Right lobe of liver (tissue), 6 donors: ENCODE results near the gene PGS1. TPM values are rescaled to one million over a fixed set of nuclear protein-coding genes. Genes with fewer than 3 reads are reported as not detected.
A peak's percentile ranks its signal among the peaks of the same experiment; 100 is the strongest.

ENCODE experiments used
- ATAC-seq, 4 donors: fragments of 200-7000 bp; cut with Tn5 transposase; one replicate each; pipeline ENCODE4 v1.9.1; 2020; ENCODE audit warnings: mild to moderate bottlenecking in 4 of 4, moderate library complexity in 4 of 4
- DNase-seq, 3 donors: peaks; one replicate each; pipeline ENCODE4 v3.0.0-alpha.2; 2020
- H3K27ac ChIP-seq, 3 donors: fragments of 200-600 bp; one replicate each; pipeline ENCODE4 v1.8.0; 2022
- H3K27me3 ChIP-seq, 2 donors: fragments of 200-600 bp; one replicate each; pipeline ENCODE4 v1.8.0; 2022
- H3K36me3 ChIP-seq, 4 donors: fragments of 200-600 bp; sonication (generic) in 1 of 4; one replicate each; pipeline versions ENCODE4 v1.5.1 to v1.8.0; 2017 to 2022; ENCODE audit warnings: control low read depth in 1 of 4
- H3K4me1 ChIP-seq, 4 donors: fragments of 200-600 bp; sonication (generic) in 1 of 4; one replicate each; pipeline versions ENCODE4 v1.5.1 to v1.8.0; 2017 to 2022; ENCODE audit warnings: control low read depth in 1 of 4
- H3K4me3 ChIP-seq, 3 donors: fragments of 200-600 bp; one replicate each; pipeline ENCODE4 v1.8.0; 2022
- H3K9me3 ChIP-seq, 4 donors: fragments of 200-600 bp; sonication (generic) in 1 of 4; one replicate each; pipeline versions ENCODE4 v1.5.1 to v1.8.0; 2017 to 2022; ENCODE audit warnings: control low read depth in 1 of 4
- POLR2A ChIP-seq: fragments of 450-650 bp; IDR thresholded peaks from one replicate; pipeline ENCODE4 v1.6.1; 2017; ENCODE audit warnings: antibody characterized with exemption, mild to moderate bottlenecking
- WGBS: methylation state at CpG from one replicate; pipeline ENCODE4 v1.1.6; 2018; ENCODE audit warnings: low coverage, low lambda C conversion rate; ENCODE audit not compliant: insufficient coverage; ENCODE audit errors: missing lambda C conversion rate; 5-methylcytosine and 5-hydroxymethylcytosine counted together
- intact Hi-C, 2 donors: fragments of 100-400 bp; cut with DNase I; formaldehyde crosslinking; loops; one replicate each; pipeline versions ENCODE4 v1.11.2 to v1.14.1; 2022
- total RNA-seq, 6 experiments: library from RNA; depleted of rRNA in 2 of 6; stranded (reverse); fragments of >200 nt in 2 of 6; fragmentation: NEBNext Ultra II Directional in 3 of 6; extraction: Animal tissue kit (Norgen Biotek cat#: 25700) in 3 of 6; gene quantifications; one replicate each; pipeline versions ENCODE4 v1.1.0 to v1.2.4, GENCODE V29; 2016 to 2023
- TF ChIP-seq, protein P1 (sequence below), 4 donors: fragments of 200-600 bp in 3 of 4; fragments of 450-650 bp in 1 of 4; IDR thresholded peaks; one replicate each; pipeline versions ENCODE4 v1.5.1 to v1.8.0; 2016 to 2022; ENCODE audit warnings: antibody characterized with exemption in 4 of 4, mild to moderate bottlenecking in 2 of 4
- donor health status: DM: no; HTN: yes; CAD: no.
- donor health status: DM: no; HTN: no; CAD: no.
- donor health status: DM: no; HTN: no; CAD: no.
- donor health status: DM: no; HTN: yes; CAD: no.
- donor health status: DM: no; HTN: yes; CAD: no.

The PGS1 gene
- total RNA-seq, 6 experiments from 2014 or later: 8.8 to 17.5 (median 13.4) TPM

GRCh38 chr17:78408476-78409050, 30.1 kb downstream of the PGS1 start:
- no peaks in the 10 kb centered on the region for H3K9me3 ChIP-seq
- H3K4me1 ChIP-seq: peaks cover 0 to 10% (median 2%) of the 10 kb centered on the region in 4 donors
- no peak for DNase-seq
- TF ChIP-seq, protein P1, sequence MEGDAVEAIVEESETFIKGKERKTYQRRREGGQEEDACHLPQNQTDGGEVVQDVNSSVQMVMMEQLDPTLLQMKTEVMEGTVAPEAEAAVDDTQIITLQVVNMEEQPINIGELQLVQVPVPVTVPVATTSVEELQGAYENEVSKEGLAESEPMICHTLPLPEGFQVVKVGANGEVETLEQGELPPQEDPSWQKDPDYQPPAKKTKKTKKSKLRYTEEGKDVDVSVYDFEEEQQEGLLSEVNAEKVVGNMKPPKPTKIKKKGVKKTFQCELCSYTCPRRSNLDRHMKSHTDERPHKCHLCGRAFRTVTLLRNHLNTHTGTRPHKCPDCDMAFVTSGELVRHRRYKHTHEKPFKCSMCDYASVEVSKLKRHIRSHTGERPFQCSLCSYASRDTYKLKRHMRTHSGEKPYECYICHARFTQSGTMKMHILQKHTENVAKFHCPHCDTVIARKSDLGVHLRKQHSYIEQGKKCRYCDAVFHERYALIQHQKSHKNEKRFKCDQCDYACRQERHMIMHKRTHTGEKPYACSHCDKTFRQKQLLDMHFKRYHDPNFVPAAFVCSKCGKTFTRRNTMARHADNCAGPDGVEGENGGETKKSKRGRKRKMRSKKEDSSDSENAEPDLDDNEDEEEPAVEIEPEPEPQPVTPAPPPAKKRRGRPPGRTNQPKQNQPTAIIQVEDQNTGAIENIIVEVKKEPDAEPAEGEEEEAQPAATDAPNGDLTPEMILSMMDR (IDR thresholded peaks at IDR 0.05): no peak
- no peak for TF ChIP-seq POLR2A
- intact Hi-C loops: no loop called here
- peaks cover 0 to 16% (median 7%) of the 10 kb centered on the region in 4 donors for H3K36me3 ChIP-seq
- no peak overlapping the region for H3K4me3 ChIP-seq
- H3K27ac ChIP-seq: no peak overlapping the region
- 95% methylated on average over 12 of the region's 23 CpGs for WGBS
- no peak for ATAC-seq
- no peaks in the 10 kb centered on the region for H3K27me3 ChIP-seq

DNA sequence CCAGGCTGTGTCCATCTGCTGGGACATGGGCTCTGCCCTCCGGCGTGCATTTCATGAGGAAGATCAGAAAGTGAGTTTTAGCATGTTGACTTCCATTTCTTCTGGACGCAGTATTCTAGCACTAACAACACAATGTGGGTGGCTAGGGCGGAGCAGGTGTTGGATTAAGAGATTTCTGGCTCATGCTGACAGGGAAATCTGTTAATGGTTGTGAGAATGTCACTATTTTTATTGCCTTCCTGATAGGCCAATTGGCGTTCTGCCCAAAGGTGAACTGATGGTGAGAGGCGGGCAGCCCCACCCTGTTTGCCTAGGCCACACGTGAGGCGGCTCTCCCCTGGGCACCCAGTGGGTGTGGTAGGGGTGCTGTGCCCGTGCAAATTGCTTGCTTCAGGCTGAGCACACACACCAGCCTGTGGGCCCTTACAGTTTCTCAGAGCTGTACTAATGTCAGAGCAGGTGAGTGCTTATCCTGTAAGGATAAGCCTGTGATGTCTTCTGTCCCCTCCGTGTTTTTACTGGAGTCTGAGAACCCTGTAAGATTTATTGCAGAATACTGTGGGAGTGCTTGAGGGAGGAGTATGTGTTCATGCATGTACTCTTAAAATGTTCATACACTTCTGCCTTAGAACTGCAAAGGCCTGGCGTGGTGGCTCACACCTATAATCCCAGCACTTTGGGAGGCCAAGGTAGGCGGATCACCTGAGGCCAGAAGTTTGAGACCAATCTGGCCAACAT, 30.9 kb downstream of the PGS1 start:
- Histone ChIP-seq H3K4me3 (no peak overlapping the region), H3K27me3 (no peaks in the 10 kb centered on the region), H3K9me3 (no peaks in the 10 kb centered on the region), H3K4me1 (peaks cover 0 to 10% (median 2%) of the 10 kb centered on the region in 4 donors), H3K27ac (no peak overlapping the region), H3K36me3 (peaks cover 0 to 9% (median 1%) of the 10 kb centered on the region in 4 donors)
- WGBS: 52% methylated on average over 6 of the region's 12 CpGs
- peak in 2 of 3 donors; percentile 77 to 80 for DNase-seq
- intact Hi-C loops: no loop called here
- TF ChIP-seq POLR2A: no peak
- TF ChIP-seq, protein P1 (IDR thresholded peaks at IDR 0.05): no peak
- ATAC-seq: peak; percentile 13 to 57 (median 34)

GRCh38 chr17:78411241-78411857, 32.9 kb downstream of the PGS1 start:
- peak; percentile 52 to 74 (median 61) for ATAC-seq
- peak overlapping the region; percentile 21 to 89 (median 49) for H3K27ac ChIP-seq

DNA sequence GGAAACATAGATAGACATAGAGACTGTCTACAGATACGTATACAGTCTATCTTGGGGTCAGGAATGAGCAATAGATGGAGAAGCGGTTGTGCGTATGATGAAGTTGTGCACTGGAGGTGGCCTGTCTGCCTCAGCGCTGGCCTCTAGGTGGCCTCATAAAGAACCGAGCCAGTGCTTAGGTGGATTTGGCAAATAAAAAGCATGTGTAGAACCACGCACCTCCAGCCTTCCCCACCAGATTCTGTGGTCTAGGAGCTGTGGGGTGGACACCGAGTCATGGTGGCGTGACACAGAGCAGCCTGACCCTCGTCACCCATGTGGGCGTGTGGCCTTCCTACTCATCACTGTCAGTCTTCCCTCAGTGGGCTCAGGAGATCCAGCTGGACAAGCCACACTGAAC, 34.0 kb downstream of the PGS1 start:
- peak overlapping the region in 2 of 3 donors; percentile 43 to 89 for H3K27ac ChIP-seq
- no peak for TF ChIP-seq POLR2A
- TF ChIP-seq, protein P1 (IDR thresholded peaks at IDR 0.05): peak in 3 of 4 donors; percentile 25 to 32 (median 29)
- no peaks in the 10 kb centered on the region for H3K36me3 ChIP-seq
- peaks cover 0 to 10% (median 2%) of the 10 kb centered on the region in 4 donors for H3K4me1 ChIP-seq
- H3K9me3 ChIP-seq: no peaks in the 10 kb centered on the region
- ATAC-seq: no peak
- WGBS: 87% methylated on average over 6 of the region's 10 CpGs
- H3K4me3 ChIP-seq: no peak overlapping the region
- H3K27me3 ChIP-seq: no peaks in the 10 kb centered on the region
- intact Hi-C loops: no loop called here
- no peak for DNase-seq

More at GRCh38 chr17:78411241-78411857, 32.9 kb downstream of the PGS1 start:
- Histone ChIP-seq H3K4me3 (no peak overlapping the region), H3K4me1 (peaks cover 0 to 10% (median 2%) of the 10 kb centered on the region in 4 donors), H3K27me3 (no peaks in the 10 kb centered on the region), H3K9me3 (no peaks in the 10 kb centered on the region), H3K36me3 (no peaks in the 10 kb centered on the region)
- peak in 1 of 3 donors; percentile 70 for DNase-seq
- intact Hi-C loops: no loop called here
- TF ChIP-seq, protein P1 (IDR thresholded peaks at IDR 0.05): no peak
- no peak for TF ChIP-seq POLR2A
- 46% methylated on average over 9 of the region's 17 CpGs for WGBS
